Activated CD8-positive, alpha-beta memory T cell treated with anti-CD3 and anti-CD28 coated beads, Interleukin-2, amount 50 U/mL, for 1 hour (primary cell): Measurements from ENCODE around the gene SMTN.
A peak's percentile ranks its signal among the peaks of the same experiment; 100 is the strongest.
"Not testable (repeated sequence)": the region's sequence is repeated elsewhere in the genome, so short reads cannot be mapped to it uniquely, and the experiment has no call there.

ENCODE experiments used
- DNase-seq: peaks from one replicate; pipeline ENCODE4 v3.0.0-alpha.2; 2020; ENCODE audit errors: extremely low read depth

The SMTN gene

DNA sequence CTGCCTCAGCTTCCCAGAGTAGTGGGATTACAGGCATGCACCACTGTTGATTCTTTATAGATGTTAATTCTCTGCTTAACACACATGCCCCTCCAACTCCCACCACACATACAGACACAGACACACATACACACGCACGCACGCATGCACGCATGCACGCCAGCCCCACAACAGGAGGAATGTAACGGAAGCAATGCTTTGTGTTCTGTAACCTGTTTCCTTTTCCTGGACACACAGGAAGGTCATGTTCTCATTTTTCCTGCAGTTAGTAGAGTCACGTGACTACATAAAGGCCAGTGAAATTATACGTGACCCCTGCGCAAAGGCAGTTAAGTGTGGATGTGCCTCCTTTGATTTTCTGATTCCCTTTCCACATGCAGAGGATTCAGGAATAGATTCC is 8.0 kb upstream of the SMTN start:
- DNase-seq, result not testable (repeated sequence)

DNA sequence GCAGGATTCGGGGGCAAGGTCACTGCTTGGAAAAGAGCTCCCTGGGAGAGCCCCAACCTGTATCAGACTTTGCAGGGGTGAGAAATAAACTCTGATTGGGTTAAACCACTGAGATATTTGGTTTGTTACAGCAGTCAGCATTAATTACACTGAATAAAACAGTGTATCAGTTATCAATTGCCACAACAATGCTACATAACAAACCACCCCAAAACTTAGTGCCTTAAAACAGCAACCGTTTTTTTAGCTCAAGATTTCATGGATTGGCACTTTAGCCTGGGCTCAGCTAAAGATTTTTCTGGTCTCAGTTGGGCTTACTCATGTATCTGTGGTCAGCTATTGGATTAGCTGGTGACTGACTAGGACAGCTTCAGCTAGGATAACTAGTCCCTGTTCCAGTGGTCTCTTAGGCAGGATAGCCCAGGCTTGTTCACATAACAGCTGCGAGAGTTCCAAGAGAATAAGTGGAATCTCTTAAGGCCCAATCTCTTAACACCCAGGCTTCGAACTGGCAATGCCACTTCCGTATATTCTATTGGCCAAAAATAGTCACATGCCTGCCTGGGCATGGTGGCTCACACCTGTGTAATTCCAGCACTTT is 7.5 kb upstream of the SMTN start:
- not testable (repeated sequence) for DNase-seq

DNA sequence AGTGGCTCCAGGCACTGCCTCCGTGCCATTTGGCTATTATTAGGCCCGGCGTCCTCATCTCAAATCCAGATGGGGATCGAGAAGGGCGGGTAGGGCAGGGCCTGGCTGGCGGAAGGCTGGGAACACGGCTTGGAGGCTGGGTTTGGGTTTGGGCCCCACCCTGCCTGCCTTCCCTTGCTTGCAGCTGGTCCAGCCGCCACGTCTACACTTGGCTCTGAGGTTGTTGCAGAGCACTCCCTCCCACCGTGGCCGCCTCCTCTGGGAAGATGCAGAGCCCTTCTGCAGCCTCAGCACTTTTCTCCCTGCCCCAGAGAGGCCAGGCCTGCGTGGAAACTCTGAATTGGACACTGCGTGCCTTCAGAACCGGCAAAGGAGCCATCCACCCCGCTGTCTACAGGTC is 5.2 kb upstream of the SMTN start:
- DNase-seq, result no peak

DNA sequence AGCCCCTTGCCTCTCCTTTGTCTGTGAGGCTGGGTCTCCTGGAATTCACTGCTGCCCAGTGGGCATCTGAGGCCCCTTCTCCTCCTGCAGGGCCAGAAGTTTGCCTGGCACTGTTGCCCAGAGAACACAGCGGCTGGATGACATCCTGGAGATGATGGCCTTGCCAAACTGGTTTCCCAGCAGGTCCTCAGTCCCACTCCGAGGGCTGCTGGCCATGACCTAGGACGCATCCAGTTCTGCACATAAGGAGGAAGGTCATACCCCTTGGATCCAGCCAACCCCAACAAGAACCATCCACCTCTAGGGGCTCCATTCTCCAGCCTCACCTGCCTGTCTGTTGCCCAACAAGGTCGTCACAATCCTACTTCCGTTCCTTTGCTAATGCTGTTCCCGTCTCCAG is 3.4 kb upstream of the SMTN start:
- no peak for DNase-seq

DNA sequence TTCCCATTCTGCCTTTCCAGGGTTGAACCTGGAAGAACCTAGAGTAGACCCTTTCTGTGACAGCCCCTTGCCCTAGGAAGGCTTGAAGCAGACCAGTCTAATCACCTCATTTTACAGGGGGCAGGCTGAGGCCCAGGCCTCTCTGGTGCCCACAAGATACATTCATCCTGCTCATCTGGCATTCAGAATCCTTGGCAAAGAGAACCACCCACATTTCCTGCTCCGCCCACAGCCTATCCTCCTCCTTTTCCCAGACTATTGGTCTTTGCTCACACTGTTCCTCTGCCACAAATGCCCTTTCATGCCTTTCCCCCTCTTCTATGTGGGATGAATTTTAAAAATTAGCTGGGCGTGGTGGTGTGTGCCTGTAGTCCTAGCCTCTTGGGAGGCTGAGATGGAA is 2.7 kb upstream of the SMTN start:
- DNase-seq, result not testable (repeated sequence)

DNA sequence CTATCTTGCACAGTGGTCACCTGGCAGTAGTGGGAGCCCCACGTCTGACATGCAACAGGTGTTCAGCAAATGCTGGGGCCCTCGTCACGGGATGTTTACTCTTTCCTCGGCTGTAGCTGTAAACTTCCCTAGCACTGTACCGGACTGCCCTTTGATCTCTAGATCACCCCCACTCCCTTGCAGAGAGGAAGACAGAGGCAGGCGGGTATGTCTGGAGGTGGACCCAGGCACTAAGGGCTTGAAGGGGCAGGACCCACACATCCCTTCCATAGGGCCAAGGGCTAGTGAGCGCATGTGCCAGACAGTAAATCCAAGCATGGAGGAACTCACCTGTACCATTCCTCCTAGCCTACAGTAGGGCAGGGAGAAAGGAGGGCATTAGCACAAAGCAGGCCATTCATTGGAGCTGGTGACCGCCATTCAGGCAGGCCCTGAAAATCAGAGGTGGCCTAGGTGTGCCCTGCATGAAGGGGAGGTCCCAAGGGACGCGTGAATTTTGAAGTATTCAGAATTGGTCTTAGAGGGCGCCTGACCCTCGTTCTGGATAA is 1.9 kb upstream of the SMTN start:
- no peak for DNase-seq

DNA sequence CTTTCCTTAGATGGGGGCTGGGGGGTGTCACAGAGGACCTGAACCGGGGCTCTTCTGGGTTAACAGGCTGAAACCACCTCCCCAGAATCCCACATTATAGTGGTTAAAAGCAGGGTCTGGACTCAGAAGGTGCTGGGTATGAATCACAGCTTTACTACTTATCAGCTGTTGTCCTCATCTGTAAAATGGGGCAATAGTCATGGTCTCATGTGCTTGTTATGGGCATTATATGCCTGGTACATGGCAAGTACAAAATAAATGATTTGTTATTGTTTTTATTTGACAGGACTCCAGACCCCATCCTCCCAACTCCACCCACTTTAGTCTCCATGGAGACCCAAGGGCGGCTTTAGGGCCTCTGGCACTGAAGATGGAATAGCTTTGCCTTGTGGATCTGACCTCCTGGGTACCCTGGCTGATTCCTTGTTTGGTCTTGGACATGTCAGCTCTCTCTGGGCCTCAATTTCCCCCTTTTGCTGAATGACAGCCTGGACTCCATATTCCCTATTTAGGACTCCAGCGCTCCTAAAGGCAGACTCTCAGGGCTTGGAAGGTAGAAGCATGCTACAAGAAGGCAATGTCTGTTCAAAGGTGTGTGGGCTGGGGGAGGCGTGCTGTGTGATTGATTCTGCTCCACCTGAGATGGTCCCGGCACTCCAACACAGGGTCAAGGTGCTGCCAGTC is 812 bp upstream of the SMTN start:
- no peak for DNase-seq

DNA sequence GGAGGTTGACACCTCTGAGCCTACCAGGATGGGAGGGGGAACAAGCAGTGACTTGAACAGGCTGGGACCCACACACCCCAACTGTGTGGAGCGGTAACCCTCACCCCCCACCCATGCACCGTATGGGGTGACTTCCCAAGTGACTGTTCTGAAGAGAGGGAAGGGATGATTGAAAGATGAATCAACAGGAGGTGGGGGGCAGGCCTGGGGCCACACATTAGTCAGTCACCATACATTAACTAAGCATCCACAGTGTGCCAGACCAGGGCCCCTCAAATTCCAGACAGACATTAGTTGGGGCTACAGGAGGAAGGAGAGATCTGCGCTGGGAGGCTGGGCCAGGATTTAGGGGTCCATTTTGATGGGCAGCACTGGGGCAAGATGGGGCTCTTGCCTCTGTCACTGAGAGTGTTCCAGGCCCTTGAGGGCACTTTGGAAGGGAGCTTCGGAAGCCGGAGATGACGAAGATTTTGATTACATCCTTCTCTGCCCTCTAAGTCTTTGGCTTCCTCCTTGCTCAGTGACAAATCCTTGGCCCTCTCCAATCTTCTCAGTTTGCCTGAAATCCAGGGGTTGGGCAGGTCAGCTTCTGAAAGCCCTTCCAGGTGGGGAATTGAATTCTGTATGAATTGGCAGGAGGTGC is 966 bp downstream of the SMTN start:
- DNase-seq, result no peak

DNA sequence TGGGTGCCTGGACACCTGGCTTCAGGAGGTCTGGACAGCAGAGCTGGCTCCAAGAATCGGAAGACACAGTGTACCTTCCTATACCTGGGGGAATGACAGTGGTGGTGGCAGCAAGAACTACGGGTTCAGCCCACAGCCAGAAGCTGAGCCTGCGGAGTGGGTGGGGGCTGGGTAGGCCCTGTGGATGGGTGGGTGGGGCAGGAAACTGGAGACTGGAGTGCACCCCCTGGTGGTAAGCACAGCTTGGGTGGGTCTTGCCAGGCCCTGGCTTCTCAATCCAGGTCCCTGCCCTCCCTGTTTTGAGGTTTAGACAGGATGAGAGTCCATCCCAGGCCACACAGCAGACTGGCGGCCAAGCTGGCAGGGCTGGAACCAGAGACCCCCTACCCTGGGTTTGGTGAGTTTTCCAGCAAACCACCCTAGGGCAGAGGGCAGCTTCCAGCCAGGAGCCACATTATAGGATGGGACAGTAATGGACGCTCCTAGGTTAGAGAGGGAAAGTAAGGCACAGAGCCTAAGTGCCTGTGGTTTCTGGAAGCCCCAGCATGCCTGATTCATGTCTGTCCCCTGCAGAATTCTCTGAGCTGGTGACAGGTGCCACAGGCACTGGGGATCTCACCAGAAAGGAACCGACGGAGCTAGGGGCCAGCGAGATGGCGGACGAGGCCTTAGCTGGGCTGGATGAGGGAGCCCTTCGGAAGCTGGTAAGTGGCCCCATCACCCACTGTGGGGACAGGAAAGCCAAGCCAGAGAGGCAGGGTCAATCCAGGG is 1.7 kb downstream of the SMTN start:
- peak; percentile 24 for DNase-seq

DNA sequence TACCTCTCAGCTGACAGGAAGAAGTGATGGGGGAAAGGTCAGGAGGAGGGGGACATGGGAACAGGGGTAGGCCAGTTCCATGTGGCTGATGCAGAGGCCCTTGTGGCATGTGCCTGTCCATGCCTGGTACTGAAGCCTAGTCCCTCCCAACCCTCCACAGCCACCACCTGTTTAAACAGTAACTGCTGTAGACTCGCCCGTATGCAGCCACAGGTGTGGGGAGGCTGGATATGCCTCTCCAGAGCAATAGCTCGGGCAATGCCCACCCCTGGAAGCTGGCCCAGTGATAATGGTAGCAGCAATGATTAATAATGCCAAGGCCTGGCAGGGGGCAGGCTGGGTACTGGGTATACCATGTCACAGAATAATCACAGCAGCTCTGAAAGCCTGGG is 2.3 kb downstream of the SMTN start:
- no peak for DNase-seq

DNA sequence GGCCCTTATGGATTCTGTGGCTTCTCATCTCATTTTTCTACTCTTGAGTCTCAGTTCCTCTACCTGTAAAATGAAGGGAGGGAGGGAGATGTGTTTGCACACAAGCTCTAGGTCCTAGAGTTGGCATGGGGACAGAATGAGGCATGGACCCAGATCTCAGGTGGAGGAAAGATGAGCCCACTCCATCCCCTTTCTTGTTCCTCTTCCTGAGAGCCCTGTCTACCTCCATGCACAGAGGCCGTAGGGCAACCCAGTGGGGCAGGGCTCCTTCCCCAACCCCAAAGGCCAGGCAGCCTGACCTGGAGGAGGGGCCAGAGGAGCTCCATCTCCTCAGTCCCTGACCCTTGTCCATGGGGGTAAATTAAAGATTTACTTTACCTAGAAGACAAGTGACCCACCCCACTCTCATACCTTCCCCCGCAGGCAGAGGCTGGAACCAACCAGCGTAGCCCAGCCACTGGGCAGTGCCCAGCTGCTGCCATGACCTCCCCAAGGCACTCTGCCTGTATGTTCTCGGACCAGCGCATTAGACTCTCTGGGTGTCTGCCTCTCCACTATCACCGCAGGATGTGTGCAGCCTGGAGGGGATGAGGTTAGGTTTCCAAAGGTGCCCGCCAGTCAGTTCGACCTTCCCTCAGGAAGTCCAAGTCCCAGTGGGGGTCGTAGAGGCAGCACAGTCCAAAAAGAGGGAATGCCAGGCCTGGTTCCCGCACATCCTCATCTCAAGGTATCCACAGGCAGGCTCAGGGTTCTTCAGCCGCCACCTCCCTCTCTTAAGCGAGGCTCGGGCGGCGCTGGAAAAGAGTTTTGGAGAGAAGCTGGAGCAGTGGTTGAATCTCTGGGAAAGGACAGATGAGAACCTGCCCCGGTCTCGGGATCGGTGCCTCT is 3.0 kb downstream of the SMTN start:
- no peak for DNase-seq

DNA sequence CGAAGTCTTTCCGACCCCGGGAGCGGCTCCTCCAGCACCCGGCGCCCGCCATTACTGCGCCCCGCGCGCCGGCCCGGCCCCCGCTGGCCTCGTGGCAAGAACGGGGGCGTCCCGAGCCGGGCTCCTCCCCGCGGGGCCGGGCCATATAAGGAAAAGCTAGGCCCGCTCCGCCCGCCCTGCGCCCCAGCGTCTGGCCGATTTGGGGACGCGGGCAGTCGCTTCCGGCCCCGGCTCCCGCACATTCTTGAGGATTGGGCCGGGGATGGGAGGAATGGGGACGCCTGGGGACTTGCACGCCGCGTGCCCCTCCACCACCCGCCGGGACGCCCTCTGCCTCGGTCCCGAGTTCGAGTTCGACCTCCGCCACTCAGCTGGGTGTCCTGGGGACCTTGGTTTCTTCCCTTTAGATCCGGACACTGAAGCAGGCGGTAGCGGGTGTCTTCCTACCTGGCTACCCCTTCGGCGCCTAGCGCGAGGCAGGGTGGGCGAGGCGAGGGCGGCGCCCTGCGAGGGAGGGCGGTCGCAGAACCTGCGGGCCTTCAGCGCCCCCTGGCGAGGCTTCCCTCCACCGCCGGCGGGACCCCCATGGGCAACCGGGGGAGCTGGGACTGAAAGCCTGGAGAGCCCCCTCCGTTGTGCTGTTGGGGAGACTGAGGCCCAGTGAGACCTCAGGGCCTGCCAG is 3.8 kb downstream of the SMTN start:
- DNase-seq, result peak; percentile 51

DNA sequence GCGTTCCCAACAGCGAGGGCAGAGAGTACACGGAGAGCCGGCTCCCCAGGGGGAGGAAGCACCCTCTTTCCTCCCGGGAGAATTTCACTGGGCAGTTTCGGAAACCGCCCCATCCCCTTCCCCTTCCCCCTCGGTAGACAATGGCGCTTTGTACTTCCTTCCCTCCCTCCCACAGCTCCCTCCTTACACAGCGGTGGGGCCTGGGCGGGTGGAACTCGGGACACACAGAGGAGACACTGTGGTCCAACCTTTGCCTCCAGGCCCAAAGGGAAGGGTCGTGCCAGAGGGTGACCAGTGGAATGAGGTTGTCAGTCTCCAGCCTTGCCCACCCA is 4.3 kb downstream of the SMTN start:
- DNase-seq, result no peak

DNA sequence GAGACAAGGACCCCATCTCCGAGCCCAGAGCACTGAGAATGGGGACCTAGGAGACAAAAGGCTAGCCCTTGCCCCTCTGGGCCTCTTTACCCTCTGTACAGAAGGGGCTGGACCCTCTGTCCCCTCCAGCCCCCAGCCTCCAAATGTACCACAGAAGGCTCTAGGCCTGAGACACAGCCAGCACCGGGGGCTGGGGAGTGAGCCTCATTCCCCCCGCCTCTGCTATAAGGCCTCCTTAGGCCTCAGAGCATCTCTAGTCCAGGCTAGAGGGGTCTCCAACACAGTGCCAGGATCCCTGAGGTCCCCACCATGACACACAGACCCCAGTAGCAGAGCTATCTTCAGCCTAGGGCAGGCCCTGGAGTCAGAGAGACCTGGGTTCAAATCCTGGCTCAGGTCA is 4.8 kb downstream of the SMTN start:
- DNase-seq, result no peak

DNA sequence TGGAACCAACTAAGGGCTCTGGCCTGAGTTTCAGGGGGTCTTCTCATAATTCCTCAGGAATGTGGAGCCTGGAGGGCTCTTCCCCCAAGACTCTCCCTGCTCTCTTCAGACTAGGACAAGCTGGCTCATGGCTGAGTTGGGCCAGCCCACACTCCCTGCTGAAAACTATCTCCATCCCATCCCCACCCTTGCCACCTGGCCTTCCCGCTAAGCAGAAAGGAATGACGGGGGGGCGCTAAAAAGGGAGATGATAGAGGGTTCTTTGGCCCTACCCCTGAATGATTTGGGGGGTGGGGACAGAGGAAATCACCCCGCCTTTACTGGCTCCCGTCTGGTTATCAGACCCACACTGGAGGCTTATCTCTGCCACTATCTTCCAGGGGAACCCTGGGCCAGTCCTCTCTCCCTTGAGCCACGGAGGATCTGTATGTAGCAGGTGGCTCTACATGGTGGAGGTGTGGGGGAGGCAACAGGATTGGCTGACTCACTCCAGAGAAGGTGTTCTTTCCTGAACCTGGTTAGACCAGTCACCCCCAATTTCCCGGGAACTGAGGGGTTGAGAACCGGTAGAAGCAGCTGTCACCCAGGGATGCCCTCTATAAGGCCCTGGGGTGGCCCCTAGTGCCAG is 5.7 kb downstream of the SMTN start:
- DNase-seq, result no peak

DNA sequence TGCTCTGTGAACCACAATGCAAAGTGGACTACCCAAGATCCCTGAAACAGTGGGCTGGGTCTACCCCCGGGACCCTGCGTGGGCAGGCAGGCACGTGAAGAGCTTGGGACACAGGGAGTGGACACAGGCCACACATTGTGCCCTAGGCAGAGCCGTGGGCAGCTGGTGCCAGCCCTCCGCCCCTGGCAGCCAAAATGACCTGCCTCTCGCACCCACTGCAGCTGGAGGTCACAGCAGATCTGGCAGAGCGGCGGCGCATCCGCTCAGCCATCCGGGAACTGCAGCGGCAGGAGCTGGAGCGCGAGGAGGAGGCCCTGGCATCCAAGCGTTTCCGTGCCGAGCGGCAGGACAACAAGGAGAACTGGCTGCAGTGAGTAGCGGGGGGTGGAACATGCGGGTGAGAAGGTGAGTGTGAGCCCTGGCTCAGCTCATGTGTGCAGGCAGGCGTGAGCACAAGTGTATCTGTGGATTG is 6.7 kb downstream of the SMTN start:
- DNase-seq, result no peak

DNA sequence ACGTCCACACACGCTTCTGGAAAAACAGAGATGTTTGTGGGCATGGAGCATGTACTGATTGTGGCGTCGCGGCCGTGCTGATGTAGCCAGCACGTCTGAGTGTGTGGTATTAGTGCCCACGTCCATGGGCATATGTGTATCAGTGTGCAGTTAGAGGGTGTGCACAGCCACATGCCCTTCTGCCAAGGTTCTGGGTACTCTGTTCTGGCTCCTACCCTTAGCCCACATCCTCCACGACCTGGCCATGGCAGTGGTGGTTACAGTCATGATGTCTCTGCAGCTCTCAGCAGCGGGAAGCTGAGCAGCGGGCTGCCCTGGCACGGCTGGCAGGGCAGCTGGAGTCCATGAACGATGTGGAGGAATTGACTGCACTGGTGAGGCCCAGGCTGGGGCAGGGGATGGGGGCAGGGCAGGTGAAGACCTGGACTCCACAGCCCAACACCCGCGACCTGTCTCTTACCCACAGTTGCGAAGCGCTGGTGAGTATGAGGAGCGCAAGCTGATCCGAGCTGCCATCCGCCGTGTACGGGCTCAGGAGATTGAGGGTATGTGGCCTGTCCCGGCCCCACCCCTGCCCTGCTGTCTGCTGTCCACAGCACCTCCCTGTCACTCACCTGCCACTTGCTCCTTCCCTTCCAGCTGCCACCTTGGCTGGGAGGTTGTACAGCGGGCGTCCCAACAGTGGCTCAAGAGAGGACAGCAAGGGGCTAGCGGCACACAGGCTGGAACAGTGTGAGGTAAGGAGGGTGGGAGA is 7.3 kb downstream of the SMTN start:
- DNase-seq, result no peak

DNA sequence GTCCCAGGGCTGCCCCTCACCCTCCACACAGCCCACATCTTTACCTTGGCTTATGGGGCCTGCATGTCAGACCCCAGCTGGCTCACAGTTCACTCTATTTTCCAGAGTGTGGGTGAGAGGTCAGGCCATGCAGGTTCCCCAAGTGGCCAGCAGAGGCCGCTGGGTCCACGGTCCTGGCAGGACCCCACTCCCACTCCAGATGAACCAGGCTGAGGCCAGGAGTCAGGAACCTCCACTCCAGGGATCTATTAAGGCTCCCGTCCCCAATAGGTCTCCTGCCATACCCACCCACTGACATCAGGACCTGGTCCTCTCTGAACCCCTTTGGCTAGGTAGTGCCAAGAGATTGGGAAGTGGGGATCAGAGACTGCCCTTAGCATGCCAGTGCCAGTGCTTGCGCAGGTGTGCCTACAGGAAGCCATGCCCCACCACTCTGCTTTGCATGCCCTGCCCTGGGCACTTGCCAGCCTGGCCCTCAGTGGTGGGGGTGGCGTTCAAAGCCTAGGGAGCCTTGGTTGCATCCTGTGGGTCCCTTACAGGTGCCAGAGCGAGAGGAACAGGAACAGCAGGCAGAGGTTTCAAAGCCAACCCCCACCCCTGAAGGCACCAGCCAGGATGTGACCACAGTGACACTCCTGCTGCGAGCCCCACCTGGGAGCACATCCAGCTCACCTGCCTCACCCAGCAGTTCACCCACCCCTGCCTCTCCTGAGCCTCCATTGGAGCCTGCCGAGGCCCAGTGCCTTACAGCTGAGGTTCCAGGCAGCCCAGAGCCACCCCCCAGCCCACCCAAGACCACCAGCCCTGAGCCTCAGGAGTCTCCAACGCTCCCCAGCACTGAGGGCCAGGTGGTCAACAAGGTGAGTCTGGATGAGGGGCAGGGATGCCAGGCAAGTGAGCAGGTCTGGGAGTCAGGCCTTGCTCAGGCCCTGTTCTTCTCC is 8.3 kb downstream of the SMTN start:
- no peak for DNase-seq
